HG03159 (cell line): ENCODE data around the gene THPO.
"Not testable (repeated sequence)": the region's sequence is repeated elsewhere in the genome, so short reads cannot be mapped to it uniquely, and the experiment has no call there.

Experiments
- ATAC-seq: cut with Tn5 transposase; IDR thresholded peaks from one replicate; pipeline ENCODE4 v1.9.1; 2021; ENCODE audit warnings: mild to moderate bottlenecking, moderate library complexity; ENCODE audit not compliant: unreplicated experiment

THPO gene

DNA sequence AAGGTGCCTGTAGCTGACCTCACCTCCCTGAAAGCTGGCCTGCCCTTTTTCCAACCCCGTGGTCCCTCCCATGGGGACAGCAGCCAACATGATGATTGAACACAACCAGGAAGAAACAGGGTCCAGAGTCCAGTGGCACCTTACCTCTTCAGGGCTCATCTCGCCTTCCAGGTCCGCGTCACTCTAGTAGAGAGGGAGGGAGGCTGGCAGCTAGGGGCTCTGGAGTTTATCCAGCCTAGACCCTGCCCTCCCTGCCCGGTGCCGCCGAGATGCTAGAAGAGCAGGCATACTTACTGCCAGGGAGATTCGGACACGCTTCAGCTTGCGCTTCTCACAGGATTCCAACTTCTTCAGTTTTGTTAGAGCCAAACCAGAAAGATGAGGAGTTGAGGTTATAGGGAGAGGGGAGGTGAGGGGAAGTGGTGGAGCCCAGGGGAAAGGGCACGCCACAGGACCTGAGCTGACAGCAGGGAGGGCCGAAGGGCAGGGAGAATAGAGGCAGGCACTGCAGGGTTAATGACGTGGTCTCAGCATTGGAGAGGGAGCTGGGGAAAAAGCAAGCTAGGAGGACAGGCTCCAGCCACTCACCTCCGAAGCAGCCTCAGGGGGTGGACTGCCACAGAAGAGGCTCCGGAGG is 25.7 kb downstream of the THPO start:
- no peak for ATAC-seq

DNA sequence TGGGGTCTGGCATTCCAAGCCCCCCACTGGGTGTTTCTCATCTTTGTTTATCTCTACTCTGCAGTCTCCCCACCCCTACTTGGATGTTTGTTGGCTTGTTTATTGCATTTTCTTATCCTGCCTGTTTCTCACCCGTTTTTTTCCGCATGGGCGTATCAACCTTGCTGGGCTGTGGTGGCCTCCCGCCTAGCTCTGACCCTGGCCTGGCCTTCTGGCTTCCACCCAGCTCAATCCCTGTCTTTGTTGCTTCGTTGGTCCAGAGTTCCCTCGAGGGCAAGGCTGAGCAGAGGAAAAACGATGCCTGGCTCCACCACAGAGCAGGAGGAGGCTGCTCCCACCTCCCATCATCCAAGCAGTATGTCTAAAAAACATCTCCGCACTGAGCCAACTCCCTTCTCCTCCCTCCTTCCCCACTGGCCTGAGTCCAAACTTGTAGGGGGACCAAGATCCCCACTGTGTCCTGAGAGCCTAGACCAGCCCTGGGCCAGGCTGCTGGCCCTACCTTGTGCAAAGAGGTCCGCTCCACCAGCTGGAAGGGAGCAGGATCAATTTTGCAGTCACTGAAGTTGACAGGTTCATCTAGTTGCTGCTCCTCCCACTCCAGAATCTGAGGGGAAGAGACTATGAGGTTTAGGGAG is 26.4 kb downstream of the THPO start:
- no peak for ATAC-seq

DNA sequence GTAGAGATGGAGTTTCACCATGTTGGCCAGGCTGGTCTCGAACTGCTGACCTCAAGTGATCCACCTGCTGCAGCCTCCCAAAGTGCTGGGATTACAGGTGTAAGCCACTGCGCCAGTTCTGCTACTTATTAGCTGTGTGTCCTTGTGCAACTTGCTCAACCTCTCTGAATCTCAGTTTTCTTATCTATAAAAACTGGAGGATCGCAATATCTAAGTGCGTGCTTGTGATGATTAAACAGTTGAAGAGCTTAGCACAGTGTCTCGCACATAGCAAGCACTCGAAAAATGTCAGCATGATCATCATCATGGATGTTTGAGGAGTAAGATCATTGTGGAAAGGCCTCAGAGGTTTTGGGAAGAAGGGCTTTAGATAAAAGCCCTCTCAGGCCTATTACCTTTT is 27.4 kb downstream of the THPO start:
- no peak for ATAC-seq

DNA sequence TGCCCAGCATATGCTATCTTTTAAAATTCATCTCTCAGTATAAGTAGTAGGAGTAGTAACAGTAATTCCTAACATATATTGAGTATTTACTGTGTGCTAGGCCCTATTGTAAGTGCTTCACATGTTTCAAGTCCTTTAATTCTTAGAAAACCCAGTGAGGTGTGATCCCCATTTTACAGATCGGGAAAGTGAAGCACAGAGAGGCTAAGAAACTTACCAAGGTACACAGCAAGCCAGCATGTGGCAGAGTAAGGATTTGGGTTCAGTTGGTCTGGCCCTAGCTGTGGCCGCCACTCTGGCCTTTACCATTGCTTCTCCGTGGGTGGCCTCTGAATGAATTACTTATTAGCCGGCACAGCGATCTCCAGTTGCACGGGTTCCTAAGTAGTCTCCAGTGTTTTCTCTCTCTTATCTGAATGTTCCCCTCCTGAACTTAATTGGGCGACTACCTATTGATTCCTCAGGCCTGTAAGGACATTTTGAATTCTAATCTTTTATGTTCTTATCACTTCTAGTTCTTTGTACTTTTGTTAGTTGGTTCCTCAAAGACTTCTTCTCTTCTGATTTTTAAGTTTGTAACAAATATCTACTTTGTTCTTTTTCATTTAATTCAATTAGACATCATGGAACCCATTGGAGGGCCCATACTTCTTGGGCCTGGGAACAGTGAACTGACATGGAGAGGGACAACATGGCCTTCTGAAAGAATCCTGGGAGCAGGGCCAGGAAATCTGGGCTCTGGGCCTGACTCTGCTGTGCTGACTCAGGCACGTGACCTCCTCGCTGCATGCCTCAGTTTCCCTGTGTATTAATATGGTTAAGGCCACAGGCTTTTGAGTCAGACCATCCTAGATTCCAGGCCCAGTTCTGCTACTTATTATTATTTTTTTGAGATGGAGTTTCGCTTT is 28.2 kb downstream of the THPO start:
- ATAC-seq = no peak

DNA sequence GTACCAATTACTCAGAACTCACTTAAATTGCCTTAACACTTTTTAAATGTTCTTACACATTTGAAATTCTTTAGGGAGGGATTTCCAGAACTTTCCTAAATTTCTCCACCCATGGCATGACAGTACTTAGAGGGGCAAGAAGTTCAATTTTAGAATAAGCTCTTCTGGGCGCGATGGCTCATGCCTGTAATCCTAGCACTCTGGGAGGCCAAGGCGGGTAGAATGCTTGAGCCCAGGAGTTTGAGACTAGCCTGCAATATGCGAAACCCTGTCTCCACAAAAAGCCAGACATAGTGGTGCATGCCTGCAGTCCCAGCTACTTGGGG is 30.0 kb downstream of the THPO start:
- no peak for ATAC-seq

DNA sequence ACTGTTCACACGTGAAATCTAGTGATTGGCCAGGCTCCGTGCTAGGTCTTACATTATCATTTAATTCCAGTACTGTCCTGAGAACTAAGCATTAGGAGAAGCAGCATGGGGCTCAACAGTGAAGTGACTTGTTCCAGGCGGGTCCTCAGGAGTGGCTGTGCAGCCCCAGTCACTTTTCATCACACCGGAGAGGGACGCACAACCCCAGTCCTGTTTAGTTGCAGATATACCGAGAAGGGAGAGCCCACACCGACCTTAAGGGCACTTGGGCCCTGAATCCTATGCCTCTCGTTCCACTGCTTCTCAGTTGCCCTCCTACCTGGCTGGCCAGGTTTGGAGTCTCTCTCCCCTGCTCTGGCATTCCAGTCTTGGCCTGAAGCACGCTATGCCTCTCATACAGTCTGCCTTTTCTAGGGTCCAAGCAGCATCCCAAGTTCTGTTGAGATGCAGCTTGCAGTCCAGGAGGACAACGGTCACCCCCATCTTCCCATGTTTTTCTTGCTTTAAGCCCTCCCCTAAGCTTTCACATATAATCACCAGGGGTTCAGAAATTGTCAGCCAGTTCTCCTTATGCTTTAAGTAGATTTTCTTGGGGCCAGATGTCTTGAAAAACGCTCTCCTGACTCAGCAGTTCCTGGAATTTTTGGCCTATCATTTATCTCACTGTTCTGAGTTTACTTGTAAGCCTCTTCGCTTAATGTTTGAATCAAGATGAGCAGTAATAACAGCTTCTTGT is 30.5 kb downstream of the THPO start:
- no peak for ATAC-seq

DNA sequence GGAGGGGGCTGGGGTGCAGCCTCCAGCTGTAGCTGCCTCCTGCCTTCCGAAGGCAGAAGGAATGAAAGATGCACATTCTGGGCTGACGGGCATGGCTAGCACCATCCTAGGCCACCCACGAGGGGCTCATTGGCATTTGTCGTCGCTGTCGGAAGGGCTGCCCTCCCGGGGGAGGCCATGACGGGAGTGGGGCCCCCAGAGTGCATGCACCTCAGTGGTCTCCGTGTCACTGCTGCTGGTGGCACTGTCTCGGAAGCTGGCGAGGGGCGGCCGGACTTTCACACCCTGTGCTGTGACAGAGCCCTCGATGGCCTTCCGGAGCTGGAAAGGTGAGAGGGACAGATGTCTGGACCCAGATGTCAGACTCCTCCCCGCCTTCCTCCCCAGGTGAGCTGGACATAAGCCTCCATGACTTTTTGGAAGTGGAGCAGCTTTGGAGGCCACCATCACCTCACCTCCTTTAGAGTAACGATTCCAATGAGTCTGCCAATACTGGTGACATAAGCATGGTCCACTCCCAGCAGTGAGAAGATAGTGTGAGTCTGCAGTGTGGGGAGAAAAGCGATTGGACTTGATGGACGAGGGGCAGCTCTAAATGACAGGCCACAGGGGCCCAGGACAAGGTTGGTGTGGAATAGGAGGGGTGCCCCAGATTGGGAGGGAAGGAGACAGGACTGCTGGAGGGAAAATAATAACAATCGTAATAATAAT is 31.4 kb downstream of the THPO start:
- no peak for ATAC-seq

DNA sequence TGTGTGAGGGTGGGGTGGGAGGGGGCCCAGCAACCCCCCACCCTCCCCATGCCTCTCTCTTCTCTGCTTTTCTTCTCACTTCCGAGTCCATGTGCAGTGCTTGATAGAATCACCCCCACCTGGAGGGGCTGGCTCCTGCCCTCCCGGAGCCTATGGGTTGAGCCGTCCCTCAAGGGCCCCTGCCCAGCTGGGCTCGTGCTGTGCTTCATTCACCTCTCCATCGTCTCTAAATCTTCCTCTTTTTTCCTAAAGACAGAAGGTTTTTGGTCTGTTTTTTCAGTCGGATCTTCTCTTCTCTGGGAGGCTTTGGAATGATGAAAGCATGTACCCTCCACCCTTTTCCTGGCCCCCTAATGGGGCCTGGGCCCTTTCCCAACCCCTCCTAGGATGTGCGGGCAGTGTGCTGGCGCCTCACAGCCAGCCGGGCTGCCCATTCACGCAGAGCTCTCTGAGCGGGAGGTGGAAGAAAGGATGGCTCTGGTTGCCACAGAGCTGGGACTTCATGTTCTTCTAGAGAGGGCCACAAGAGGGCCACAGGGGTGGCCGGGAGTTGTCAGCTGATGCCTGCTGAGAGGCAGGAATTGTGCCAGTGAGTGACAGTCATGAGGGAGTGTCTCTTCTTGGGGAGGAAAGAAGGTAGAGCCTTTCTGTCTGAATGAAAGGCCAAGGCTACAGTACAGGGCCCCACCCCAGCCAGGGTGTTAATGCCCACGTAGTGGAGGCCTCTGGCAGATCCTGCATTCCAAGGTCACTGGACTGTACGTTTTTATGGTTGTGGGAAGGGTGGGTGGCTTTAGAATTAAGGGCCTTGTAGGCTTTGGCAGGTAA is 32.5 kb downstream of the THPO start:
- ATAC-seq = no peak

DNA sequence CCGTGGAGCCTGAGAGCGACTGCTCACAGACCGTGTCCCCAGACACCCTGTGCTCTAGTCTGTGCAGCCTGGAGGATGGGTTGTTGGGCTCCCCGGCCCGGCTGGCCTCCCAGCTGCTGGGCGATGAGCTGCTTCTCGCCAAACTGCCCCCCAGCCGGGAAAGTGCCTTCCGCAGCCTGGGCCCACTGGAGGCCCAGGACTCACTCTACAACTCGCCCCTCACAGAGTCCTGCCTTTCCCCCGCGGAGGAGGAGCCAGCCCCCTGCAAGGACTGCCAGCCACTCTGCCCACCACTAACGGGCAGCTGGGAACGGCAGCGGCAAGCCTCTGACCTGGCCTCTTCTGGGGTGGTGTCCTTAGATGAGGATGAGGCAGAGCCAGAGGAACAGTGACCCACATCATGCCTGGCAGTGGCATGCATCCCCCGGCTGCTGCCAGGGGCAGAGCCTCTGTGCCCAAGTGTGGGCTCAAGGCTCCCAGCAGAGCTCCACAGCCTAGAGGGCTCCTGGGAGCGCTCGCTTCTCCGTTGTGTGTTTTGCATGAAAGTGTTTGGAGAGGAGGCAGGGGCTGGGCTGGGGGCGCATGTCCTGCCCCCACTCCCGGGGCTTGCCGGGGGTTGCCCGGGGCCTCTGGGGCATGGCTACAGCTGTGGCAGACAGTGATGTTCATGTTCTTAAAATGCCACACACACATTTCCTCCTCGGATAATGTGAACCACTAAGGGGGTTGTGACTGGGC is 33.3 kb downstream of the THPO start:
- no peak for ATAC-seq

DNA sequence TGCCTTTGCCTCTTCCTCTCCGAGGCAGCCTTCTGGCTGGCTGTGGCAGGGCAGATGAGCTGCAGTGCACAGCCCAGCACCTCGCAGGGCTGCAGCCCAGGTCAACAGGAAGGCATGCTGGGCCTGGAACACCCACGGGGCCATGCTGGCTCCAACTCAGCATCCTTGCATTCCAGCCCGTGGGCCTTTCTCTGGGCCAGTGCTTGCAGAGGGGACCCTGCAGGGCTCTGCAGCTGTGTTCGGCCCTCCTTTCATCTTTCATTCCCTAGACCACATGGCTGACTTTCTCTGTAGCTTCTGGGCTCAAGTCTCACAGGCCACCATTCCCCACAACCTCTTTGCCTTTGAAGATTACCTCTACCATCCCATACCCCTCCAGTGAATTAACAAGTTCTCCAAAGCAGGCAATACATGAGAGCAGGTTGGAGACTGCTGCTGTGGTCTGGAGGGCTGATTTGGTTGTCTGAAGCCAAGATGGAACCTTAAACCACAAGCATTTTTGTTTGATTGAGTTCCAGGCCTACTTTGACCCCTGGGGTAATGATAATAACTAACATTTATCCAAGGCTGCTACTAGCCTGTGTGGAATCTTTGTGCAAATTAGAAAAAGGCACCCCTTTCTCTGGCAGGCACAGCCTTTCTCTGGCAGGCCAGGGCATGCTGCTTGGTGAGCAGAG is 34.7 kb downstream of the THPO start:
- ATAC-seq = no peak

DNA sequence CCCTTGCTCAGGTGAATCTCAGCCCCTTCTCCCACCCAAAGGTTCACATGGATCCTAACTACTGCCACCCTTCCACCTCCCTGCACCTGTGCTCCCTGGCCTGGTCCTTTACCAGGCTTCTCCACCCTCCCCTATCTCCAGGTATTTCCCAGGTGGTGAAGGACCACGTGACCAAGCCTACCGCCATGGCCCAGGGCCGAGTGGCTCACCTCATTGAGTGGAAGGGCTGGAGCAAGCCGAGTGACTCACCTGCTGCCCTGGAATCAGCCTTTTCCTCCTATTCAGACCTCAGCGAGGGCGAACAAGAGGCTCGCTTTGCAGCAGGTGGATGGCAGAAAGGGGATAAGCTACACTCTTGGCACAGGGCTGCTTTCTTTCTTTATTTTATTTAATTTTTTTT is 36.1 kb downstream of the THPO start:
- no peak for ATAC-seq

DNA sequence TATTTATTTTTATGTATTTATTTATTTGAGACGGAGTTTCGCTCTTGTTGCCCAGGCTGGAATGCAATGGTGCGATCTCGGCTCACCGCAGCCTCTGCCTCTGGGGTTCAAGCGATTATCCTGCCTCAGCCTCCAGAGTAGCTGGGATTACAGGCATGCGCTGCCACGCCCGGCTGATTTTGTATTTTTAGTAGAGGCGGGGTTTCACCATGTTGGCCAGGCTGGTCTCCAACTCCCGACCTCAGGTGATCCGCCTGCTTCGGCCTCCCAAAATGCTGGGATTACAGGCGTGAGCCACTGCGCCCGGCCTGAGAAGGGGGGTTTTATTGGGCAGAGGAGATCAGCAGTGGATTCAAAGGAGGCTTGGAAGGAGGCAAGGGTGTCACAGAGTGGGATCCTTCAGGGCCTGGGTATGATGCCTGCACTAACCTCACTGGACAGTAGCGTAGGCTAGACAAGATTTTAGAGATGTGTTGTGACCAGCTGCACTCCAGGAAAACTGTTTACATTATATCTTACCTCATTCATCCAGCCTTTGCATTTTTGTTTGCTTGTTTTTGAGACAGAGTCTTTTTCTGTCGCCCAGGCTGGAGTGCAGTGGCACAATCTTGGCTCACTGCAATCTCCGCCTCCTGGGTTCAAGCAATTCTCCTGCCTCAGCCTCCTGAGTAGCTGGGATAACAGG is 38.4 kb downstream of the THPO start:
- not testable (repeated sequence) for ATAC-seq

DNA sequence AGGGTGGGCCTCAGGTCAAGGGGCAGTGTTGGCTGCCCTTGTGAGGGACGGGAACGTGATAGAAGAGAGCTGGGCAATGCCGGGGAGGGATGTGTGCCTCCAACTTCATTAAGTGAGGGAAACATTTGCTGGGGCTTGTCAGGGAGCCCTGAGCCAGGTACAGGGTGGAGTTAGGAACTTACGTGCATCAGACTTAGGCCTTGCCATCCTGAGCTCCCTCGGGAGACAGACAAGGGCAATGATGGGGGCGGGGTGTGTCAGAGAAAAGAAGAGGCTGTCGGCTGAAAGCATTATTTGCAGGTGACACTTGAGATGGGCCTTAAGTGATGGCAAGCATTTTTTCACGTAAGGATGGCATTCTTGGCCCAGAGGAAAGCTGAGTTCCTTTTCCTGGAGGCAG is 39.0 kb downstream of the THPO start:
- ATAC-seq = no peak

DNA sequence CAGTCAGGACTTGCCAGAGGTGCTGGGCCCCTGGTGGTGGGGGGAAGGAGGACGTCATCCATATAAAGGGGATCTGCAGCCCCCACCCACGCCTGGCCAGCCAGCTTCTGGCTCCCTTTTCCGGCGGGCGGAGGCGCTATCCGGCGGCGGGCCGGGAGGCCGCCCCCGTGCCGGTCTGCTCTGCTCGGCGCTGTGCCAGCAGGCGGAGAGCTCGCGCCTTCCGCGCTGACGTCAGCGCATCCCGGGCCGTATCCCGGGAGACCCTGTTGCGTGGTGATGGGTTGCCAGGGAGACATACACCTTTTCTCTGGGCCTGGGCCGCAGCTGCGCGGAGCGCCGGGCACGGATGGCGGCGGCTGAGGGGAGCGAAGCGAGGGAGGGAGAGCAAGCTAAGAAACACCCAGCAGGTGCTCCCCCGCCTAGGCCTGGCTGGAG is 39.5 kb downstream of the THPO start:
- no peak for ATAC-seq

DNA sequence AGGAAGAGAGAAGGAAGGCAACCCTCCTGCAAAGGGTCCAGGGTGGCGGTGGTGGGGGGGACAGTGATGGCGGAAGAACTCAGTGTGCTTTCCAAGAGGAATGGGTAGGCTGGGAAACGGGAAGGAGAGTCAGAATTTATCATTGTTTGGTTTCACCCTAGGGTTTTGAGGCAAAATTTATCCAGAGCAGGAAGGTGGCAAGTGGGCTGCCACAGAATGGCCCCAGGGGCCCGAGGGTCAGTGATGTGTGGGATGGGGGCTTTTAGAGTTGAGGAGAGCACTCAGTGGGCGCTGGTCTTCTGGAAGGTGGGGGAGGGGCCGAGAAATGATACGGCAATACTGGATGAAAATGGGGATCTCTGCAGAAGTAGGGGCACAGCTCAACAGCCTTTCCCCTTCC is 40.0 kb downstream of the THPO start:
- no peak for ATAC-seq

DNA sequence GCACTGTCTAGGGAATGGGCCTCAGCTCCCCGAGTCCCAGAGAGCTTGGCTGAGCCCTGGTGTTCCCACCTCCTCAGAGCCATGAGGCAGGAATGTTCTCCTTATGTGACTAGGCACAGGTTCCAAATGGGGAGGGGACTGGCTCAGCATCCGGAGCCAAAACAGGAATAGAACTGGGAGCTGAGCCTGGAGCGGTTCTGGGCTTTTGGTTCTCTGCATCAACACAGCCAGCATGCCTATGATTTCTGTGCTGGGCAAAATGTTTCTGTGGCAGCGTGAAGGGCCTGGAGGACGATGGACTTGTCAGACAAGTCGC is 40.6 kb downstream of the THPO start, which contains the start of gene FAM131A:
Gene FAM131A, plus strand, starts transcription at position 202 of the 316 bp plus-strand sequence. Its CDS starts 31 bp downstream, at position 233.
- ATAC-seq = no peak

DNA sequence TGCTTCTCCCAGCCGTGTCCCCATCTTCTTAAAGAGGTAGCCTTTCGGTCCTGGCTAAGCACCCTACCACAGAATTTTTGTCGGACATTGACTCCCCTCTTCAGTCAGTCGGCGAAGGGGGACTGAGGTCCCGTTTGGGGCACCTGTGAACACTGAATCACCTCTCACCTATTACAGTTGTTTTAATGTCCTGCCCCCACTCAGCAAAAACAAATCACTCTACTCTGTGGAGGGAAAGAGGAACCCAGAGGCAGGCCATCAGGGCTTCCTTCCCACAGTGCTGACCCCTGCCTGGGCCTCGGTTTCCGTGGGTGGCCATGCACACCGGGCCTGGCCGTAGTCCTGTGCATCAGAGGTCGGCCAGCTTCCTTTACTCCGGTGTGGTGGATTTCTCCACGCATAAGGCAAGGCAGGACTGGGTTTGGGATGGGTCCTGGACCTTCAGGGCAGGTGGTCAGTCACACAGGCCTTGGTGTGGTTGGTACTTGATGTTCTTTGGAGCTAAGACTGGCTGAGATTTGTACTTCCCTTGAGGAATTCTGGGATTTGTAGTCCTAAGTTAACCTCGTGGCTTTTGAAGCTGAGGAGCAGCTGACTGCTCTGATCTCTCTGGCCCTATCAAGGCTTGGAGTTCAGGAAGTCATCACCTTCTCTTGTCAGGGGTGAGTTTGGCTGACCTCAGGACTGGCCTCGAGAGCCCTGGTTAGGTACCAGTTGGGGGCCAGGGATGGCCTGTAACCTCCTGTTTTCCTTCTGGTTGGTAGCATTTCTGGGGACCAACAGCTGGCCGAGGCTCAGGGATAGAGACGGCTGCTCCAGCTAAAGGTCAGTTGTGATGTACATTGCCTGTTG is 41.2 kb downstream of the THPO start:
- ATAC-seq = no peak
